GM12878 (cell line): Measurements from ENCODE around the gene DUSP22. TPM values are rescaled to one million over a fixed set of nuclear protein-coding genes. Genes with fewer than 3 reads are reported as not detected.
A peak's percentile ranks its signal among the peaks of the same experiment; 100 is the strongest.

Source experiments
- ATAC-seq: fragments of 200-7000 bp; cut with Tn5 transposase; 3 replicates; pipeline ENCODE4 v1.9.1; 2020; ENCODE audit warnings: mild to moderate bottlenecking, moderate library complexity
- BruUV-seq: library from RNA; stranded (reverse); fragments of 400-500 nt; replicated peaks from 2 replicates; lab custom pipeline; 2021; lab: Mats Ljungman, UMichigan
- CTCF ChIA-PET: fragments of 300-600 bp; sonication (Branson Sonifier 250); formaldehyde crosslinking; extraction: SDS; loops from one replicate; lab custom pipeline; 2021; ENCODE audit warnings: inconsistent platforms; lab: Yijun Ruan, JAX
- POLR2A ChIA-PET: fragments of 350-600 bp; formaldehyde crosslinking; extraction: SDS; loops from one replicate; lab custom pipeline; 2021; ENCODE audit warnings: inconsistent platforms; lab: Charles Lee
- RAD21 ChIA-PET: fragments of 300-600 bp; sonication (Branson Sonifier 250); formaldehyde crosslinking; loops from one replicate; lab custom pipeline; 2023; ENCODE audit warnings: antibody characterized with exemption; ENCODE audit not compliant: unreplicated experiment; lab: Charles Lee
- SMC1A ChIA-PET: fragments of 300-600 bp; sonication (Branson Sonifier 250); formaldehyde crosslinking; loops from one replicate; lab custom pipeline; 2023; ENCODE audit not compliant: unreplicated experiment, uncharacterized antibody; lab: Charles Lee
- DNase-seq: peaks from one replicate; pipeline ENCODE4 v3.0.0-alpha.2; 2011; ENCODE audit warnings: low read depth, low spot score
- FAIRE-seq: peaks from 3 replicates; lab custom pipeline; 2011; peaks lifted over from hg19 to GRCh38; lab: Jason Lieb, UNC
- H2AFZ ChIP-seq: 2 replicates; pipeline ENCODE4 v1.6.0; 2011; ENCODE audit warnings: low read depth, low read length, control low read depth; ENCODE audit not compliant: control insufficient read depth
- H3K27ac ChIP-seq: 2 replicates; pipeline ENCODE4 v1.5.1; 2011; ENCODE audit warnings: control low read depth; ENCODE audit not compliant: control insufficient read depth, insufficient read depth
- H3K27me3 ChIP-seq, 2 experiments: replicated peaks in 1 of 2; 2 replicates each; pipeline versions ENCODE4 v1.6.0 to v1.6.1; 2011; ENCODE audit warnings: low read length in 1 of 2; ENCODE audit not compliant: control insufficient read depth in 2 of 2, insufficient read depth in 2 of 2
- H3K36me3 ChIP-seq, 2 experiments: 2 replicates each; pipeline ENCODE4 v1.5.1; 2011; ENCODE audit warnings: low read length in 1 of 2; ENCODE audit not compliant: control insufficient read depth in 2 of 2, insufficient read depth in 2 of 2
- H3K4me1 ChIP-seq: 2 replicates; pipeline ENCODE4 v1.6.1; 2011; ENCODE audit warnings: mild to moderate bottlenecking, low read length, moderate library complexity, mixed read lengths; ENCODE audit not compliant: control insufficient read depth, insufficient read depth
- H3K4me2 ChIP-seq: 2 replicates; pipeline ENCODE4 v1.6.0; 2011; ENCODE audit warnings: control low read depth; ENCODE audit not compliant: control insufficient read depth, insufficient read depth
- H3K4me3 ChIP-seq: fragments of 200-600 bp; sonication (generic); 2 replicates; pipeline ENCODE4 v1.5.1; 2016
- H3K79me2 ChIP-seq: 2 replicates; pipeline ENCODE4 v1.6.0; 2011; ENCODE audit warnings: low read length; ENCODE audit not compliant: control insufficient read depth, insufficient read depth
- H3K9ac ChIP-seq: 2 replicates; pipeline ENCODE4 v1.8.0; 2011; ENCODE audit warnings: low read length, control low read depth, mixed read lengths; ENCODE audit not compliant: control insufficient read depth, insufficient read depth
- H3K9me3 ChIP-seq: replicated peaks from 3 replicates; pipeline ENCODE4 v1.5.1; 2011; ENCODE audit warnings: mild to moderate bottlenecking, low read length; ENCODE audit not compliant: control insufficient read depth, insufficient read depth
- H4K20me1 ChIP-seq: 2 replicates; pipeline ENCODE4 v1.6.0; 2011; ENCODE audit not compliant: control insufficient read depth, insufficient read depth
- ESRRA ChIP-seq: IDR thresholded peaks from 2 replicates; pipeline ENCODE4 v1.6.1; 2012; ENCODE audit warnings: mild to moderate bottlenecking, low read length, improper control_type of control experiment
- FOXM1 ChIP-seq: IDR thresholded peaks from 2 replicates; pipeline ENCODE4 v1.6.1; 2012; ENCODE audit warnings: low read depth, mild to moderate bottlenecking, inconsistent platforms, low read length, moderate library complexity
- IKZF1 ChIP-seq: fragments of 450-650 bp; conservative IDR thresholded peaks from 2 replicates; pipeline ENCODE4 v1.6.1; 2017; ENCODE audit warnings: antibody characterized with exemption, mild to moderate bottlenecking
- KDM1A ChIP-seq: fragments of 200-600 bp; sonication (generic); IDR thresholded peaks from 2 replicates; pipeline ENCODE4 v1.6.1; 2016; ENCODE audit warnings: borderline replicate concordance
- PAX5 ChIP-seq: IDR thresholded peaks from 2 replicates; pipeline ENCODE4 v1.6.1; 2011; ENCODE audit warnings: low read depth, low read length, borderline replicate concordance
- POLR2A ChIP-seq: IDR thresholded peaks from 2 replicates; pipeline ENCODE4 v1.6.1; 2011; ENCODE audit warnings: low read depth, mild to moderate bottlenecking, low read length
- RELA ChIP-seq: fragments of 450-650 bp; IDR thresholded peaks from 2 replicates; pipeline ENCODE4 v1.8.0; 2014; ENCODE audit warnings: borderline replicate concordance; ENCODE audit not compliant: partially characterized antibody
- STAT3 ChIP-seq: IDR thresholded peaks from 2 replicates; pipeline ENCODE4 v1.6.1; 2011; ENCODE audit warnings: low read depth, low read length, improper control_type of control experiment
- TAF1 ChIP-seq: IDR thresholded peaks from 2 replicates; pipeline ENCODE4 v1.6.1; 2011; ENCODE audit warnings: mild to moderate bottlenecking, low read depth, low read length, borderline replicate concordance
- USF2 ChIP-seq: IDR thresholded peaks from 2 replicates; pipeline ENCODE4 v1.6.1; 2011; ENCODE audit warnings: low read depth, low read length, improper control_type of control experiment, borderline replicate concordance
- ZNF207 ChIP-seq: fragments of 450-650 bp; IDR thresholded peaks from 2 replicates; pipeline ENCODE4 v1.6.1; 2014; ENCODE audit warnings: antibody characterized with exemption, mild to moderate bottlenecking, borderline replicate concordance
- WGBS: methylation state at CpG from one replicate; pipeline ENCODE4 v1.1.6; 2016; ENCODE audit warnings: low lambda C conversion rate; ENCODE audit not compliant: insufficient replicate concordance, insufficient coverage; ENCODE audit errors: missing lambda C conversion rate; 5-methylcytosine and 5-hydroxymethylcytosine counted together
- in situ Hi-C: fragments of 300-500 bp; cut with MboI; formaldehyde crosslinking; loops from 9 replicates; pipeline ENCODE4 v1.14.3; 2018; ENCODE audit warnings: mixed read lengths
- intact Hi-C: fragments of 100-400 bp; cut with micrococcal nuclease; formaldehyde crosslinking; loops from one replicate; pipeline ENCODE4 v1.14.2; 2022; ENCODE audit not compliant: unreplicated experiment
- polyA plus RNA-seq, 11 experiments: library from polyadenylated mRNA; depleted of rRNA in 4 of 11; unstranded in 6 of 11; stranded (reverse) in 5 of 11; fragments of >200 nt; fragmentation: Nextera tagmentation in 4 of 11; fragmentation: Illumina TruSeq in 1 of 11; extraction: Ambion mirVana in 4 of 11; extraction: Trizol in 1 of 11; gene quantifications; 1 replicate in 1 of 11; 2 replicates in 10 of 11; pipeline versions ENCODE4 v1.2.1 to v1.2.3, GENCODE V29; 2011 to 2016; ENCODE audit warnings: inconsistent platforms in 2 of 11, missing spikeins in 2 of 11, low read depth in 1 of 11
- total RNA-seq, 4 experiments: library from RNA; depleted of rRNA in 3 of 4; stranded (reverse); fragments of >200 nt in 3 of 4; fragmentation: Illumina TruSeq in 1 of 4; extraction: Trizol in 1 of 4; gene quantifications; 2 replicates each; pipeline versions ENCODE4 v1.2.1 to v1.2.3, GENCODE V29; 2013 to 2021
- TF ChIP-seq, protein P1 (sequence below): IDR thresholded peaks from 2 replicates; pipeline ENCODE4 v1.6.1; 2012; ENCODE audit warnings: low read depth, low read length, improper control_type of control experiment
- TF ChIP-seq, protein P2 (sequence below): fragments of 150-350 bp; IDR thresholded peaks from 2 replicates; pipeline ENCODE4 v1.6.1; 2014; ENCODE audit warnings: mild to moderate bottlenecking, low read depth, low read length
- TF ChIP-seq, protein P3 (sequence below): fragments of 450-650 bp; IDR thresholded peaks from 2 replicates; pipeline ENCODE4 v1.6.1; 2018; ENCODE audit warnings: mild to moderate bottlenecking, low read depth, moderate library complexity; ENCODE audit not compliant: partially characterized antibody

Gene DUSP22
- total and polyA plus RNA-seq, 10 of the 15 experiments (the other 5 are each of a cell fraction or from before 2014, with no cell fraction given) = 78.9 to 156 (median 107) TPM

DNA sequence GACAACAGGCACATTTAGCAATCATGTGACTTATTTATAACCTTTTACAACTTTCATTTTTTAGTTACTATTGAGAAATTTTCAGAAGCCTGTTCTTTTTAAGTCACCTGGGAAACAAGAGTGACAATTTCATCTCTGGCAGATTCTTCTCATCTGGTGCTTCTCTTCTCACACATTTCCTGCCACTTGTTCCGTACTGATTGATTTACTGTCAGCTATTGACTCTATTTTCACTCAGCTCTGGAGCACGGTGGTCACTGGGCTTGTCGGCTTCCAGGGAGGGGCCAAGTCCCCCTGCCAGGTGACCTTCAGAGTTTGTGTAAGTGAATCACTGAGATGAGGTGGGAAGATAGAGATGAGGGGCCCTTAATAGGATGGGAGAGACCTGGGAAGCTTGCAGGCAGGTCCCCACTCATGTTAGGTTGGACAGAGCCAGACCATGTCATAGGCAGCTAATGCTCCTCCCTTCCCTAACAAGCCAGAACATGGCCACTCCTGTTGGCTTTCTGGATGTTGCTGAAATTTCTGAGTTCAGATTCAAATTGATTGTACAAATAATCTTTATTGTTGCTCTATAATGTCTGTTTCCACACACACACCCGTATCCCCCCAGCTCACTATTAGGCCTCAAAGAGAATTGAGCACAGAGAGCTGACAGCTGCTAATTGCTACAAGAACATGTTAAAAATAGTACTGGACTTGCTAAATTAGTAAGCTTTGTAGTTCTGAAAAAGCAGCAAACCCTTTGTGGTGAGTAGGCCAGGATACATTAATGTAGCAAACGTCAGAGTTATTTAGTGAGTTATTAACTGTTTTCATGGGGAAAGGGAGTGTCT, 13.3 kb downstream of the DUSP22 start:
- POLR2A ChIA-PET = interaction anchor here (0.6 to 7.2 kb wide), 24 partner anchors 9 to 96 kb away, joined by 3 to 227 read pairs (median 6); partner anchors contain the start of genes DUSP22 and IRF4
- Histone ChIP-seq H3K27ac (peak overlapping the region; percentile 100), H4K20me1 (no peaks in the 10 kb centered on the region), H3K4me2 (peak overlapping the region; percentile 89), H3K36me3 (peaks cover 22 to 31% of the 10 kb centered on the region in 2 experiments), H3K9me3 (no peaks in the 10 kb centered on the region), H3K4me1 (peaks cover 77% of the 10 kb centered on the region), H3K27me3 (no peaks in the 10 kb centered on the region), H3K79me2 (peaks cover 83% of the 10 kb centered on the region), H2AFZ (no peak overlapping the region), H3K9ac (peak overlapping the region; percentile 90), H3K4me3 (peak overlapping the region; percentile 26; the same call in 1 of the 2 replicates)
- SMC1A ChIA-PET = interaction anchor here (0.7 to 14.6 kb wide), 34 partner anchors 8 to 151 kb away, joined by 3 to 221 read pairs (median 10); partner anchors contain the start of genes DUSP22 and IRF4
- BruUV-seq = TSS peak; percentile 98
- RAD21 ChIA-PET = interaction anchor here (0.9 to 7.2 kb wide), 31 partner anchors 8 to 116 kb away, joined by 3 to 235 read pairs (median 10); partner anchors contain the start of genes DUSP22 and IRF4
- DNase-seq (peak; percentile 97), ATAC-seq (peak; percentile 84), FAIRE-seq (peak; percentile 91)
- intact Hi-C loops = loop anchor here (1.0 kb wide), 1 partner anchor 11 kb away; no protein-coding TSS in a partner anchor
- 15% methylated on average over 5 of the region's 5 CpGs for WGBS
- CTCF ChIA-PET = interaction anchor here (0.8 to 7.3 kb wide), 18 partner anchors 9 to 117 kb away, joined by 3 to 94 read pairs (median 8); partner anchors contain the start of genes DUSP22 and IRF4
- in situ Hi-C loops = no loop called here
- TF ChIP-seq ZNF207 = peak; percentile 79; the same call in 1 of the 2 replicates
- no peak for TF ChIP-seq FOXM1
- TF ChIP-seq, protein P1, sequence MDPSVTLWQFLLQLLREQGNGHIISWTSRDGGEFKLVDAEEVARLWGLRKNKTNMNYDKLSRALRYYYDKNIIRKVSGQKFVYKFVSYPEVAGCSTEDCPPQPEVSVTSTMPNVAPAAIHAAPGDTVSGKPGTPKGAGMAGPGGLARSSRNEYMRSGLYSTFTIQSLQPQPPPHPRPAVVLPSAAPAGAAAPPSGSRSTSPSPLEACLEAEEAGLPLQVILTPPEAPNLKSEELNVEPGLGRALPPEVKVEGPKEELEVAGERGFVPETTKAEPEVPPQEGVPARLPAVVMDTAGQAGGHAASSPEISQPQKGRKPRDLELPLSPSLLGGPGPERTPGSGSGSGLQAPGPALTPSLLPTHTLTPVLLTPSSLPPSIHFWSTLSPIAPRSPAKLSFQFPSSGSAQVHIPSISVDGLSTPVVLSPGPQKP = no peak
- peak; percentile 94 for TF ChIP-seq IKZF1
- peak; percentile 11 for TF ChIP-seq RELA
- peak; percentile 45; the same call in 1 of the 2 replicates for TF ChIP-seq ESRRA
- peak; percentile 91 for TF ChIP-seq PAX5
- peak; percentile 30; the same call in 1 of the 2 replicates for TF ChIP-seq TAF1
- no peak for TF ChIP-seq KDM1A
- TF ChIP-seq, protein P2, sequence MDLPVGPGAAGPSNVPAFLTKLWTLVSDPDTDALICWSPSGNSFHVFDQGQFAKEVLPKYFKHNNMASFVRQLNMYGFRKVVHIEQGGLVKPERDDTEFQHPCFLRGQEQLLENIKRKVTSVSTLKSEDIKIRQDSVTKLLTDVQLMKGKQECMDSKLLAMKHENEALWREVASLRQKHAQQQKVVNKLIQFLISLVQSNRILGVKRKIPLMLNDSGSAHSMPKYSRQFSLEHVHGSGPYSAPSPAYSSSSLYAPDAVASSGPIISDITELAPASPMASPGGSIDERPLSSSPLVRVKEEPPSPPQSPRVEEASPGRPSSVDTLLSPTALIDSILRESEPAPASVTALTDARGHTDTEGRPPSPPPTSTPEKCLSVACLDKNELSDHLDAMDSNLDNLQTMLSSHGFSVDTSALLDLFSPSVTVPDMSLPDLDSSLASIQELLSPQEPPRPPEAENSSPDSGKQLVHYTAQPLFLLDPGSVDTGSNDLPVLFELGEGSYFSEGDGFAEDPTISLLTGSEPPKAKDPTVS = no peak
- TF ChIP-seq STAT3 = peak; percentile 86
- TF ChIP-seq, protein P3, sequence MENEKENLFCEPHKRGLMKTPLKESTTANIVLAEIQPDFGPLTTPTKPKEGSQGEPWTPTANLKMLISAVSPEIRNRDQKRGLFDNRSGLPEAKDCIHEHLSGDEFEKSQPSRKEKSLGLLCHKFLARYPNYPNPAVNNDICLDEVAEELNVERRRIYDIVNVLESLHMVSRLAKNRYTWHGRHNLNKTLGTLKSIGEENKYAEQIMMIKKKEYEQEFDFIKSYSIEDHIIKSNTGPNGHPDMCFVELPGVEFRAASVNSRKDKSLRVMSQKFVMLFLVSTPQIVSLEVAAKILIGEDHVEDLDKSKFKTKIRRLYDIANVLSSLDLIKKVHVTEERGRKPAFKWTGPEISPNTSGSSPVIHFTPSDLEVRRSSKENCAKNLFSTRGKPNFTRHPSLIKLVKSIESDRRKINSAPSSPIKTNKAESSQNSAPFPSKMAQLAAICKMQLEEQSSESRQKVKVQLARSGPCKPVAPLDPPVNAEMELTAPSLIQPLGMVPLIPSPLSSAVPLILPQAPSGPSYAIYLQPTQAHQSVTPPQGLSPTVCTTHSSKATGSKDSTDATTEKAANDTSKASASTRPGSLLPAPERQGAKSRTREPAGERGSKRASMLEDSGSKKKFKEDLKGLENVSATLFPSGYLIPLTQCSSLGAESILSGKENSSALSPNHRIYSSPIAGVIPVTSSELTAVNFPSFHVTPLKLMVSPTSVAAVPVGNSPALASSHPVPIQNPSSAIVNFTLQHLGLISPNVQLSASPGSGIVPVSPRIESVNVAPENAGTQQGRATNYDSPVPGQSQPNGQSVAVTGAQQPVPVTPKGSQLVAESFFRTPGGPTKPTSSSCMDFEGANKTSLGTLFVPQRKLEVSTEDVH = peak; percentile 42
- TF ChIP-seq POLR2A = no peak
- TF ChIP-seq USF2 = no peak
